Measurements from ENCODE around the gene MRPL37.

GRCh38 chr1:54220004-54220811 is 20.2 kb downstream of the MRPL37 start:
- TF ChIP-seq SIN3A (IDR thresholded peaks at IDR 0.05; ENCODE audit: borderline replicate concordance, insufficient read depth, low read length) (no peak), TAF1 (IDR thresholded peaks at IDR 0.05; ENCODE audit: borderline replicate concordance, insufficient read depth, low read length) (no peak), REST (IDR thresholded peaks at IDR 0.05; ENCODE audit: insufficient read depth in 1 of 2, low read depth in 2 of 2, low read length in 2 of 2) (no peak)

Data from PFSK-1 (cell line).